NCI-H510A treated with DMSO at 0.1 percent for 48 hours (cell line): ENCODE data around the gene MRPS23.

ENCODE experiments used
- DNase-seq: peaks from one replicate; lab custom pipeline; 2025; lab: John Stamatoyannopoulos, UW

MRPS23 gene

DNA sequence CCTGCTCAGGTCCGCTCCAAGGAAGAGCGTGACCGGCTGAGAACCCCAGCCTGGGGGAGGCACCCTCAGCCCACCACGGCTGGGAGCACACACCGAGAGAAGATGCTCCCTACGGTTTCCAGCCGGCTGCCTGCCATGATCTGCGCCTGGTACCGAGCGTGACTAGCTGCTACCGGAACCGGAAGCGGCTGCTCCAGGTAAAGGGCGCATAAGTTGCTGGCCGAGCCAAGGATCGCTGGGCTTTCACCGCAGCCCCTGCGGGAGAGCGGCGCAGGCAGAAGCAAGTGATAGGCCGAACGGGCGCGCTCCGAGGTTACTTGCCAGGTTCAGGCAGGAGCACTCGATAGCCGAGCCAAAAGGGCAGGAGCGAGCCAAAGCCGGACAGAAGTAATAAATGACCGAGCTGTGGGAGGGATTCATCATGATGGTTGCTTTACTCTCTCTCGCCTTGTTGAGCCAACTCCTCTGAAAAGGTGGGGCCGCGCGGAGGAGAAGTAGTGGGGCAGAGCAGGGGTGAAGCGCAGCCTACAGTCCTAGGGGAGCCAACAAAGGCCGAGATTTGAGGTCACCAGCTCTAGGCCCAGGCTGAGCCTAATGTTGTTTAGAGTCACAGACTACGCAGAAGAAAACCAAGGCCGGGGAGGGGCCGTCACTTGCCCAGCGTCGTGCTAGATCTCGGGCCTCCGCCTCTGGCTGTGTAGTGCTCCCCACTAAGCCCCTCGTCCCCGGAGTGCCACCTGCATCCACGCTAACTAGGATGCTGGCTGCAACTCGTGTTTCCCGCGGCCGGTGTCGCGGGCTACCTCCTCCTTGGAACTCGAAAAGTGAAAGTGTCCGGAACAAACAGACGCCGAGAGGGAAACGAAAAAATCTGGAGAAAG lies at the start of gene MRPS23:
Gene MRPS23 (minus strand): TSS at position 171 of the 881 bp plus-strand sequence. CDS start 34 bp downstream, at position 137.
- DNase-seq: peak; percentile 99

- DNase-seq: no peak
These were observed 49.5 kb upstream of the MRPS23 start for GRCh38 chr17:57899391-57899790.

DNA sequence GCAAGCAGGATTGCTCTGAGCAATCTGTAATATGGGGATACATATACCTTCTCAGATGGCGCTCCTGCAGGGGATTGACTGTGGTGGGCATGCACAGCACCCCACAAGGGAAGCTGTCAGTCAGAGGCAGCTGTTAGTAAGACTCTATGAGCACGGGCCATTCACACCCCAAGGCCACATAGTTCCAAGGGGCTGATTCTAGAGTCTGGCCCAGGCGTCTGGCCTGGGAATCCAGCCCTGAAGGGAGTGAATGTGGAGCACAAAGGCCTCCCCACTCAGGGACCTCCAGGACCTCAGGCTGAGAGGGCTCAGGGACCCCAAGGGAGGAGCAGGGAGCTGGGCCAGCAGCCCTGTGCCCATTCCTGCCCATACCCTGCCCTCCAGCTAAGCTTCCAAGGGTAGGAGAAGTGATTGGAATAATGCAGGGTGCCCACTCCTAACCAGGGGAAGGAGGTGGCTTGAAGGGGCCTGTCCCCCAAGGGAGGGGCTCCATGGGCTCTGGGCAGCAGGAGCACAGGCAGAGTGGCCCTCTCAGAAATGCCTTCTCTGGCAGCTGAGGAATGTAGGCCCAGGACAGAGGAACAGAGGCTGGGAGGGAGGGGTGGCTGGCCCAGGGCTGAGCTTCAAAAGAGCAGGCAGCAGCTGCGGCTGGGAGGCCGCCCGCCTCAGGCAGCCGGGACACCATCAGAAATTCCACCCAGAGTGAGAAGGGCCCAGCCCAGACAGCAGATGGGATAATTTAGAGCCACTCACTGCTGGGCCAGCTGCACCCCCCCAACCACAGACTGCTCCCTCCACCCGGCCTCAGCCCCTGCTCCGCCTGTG lies 48.9 kb upstream of the MRPS23 start:
- DNase-seq: no peak

- no peak for DNase-seq
These were observed 45.7 kb upstream of the MRPS23 start for GRCh38 chr17:57895382-57896060.

DNA sequence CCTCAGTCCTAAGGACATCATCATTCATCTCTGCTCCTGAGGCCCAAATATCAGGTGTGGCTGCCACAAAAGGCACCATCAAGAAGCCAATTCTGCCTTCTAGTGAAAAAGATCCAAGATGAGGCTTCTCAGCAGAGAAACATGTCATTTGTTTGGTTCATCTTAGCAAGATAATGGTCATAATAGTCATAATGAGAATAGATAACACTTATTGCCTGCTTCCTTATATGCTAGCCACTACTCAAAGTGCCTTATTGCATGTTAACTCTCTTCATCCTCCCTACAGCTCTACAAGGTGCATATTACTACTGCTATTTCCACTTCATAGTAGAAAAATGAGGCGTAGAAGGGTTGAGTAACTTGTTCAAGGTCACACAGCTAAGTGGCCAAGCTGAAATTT lies 45.0 kb upstream of the MRPS23 start:
- no peak for DNase-seq

- peak; percentile 95 for DNase-seq
These were observed 43.2 kb upstream of the MRPS23 start for GRCh38 chr17:57892820-57893595.

DNA sequence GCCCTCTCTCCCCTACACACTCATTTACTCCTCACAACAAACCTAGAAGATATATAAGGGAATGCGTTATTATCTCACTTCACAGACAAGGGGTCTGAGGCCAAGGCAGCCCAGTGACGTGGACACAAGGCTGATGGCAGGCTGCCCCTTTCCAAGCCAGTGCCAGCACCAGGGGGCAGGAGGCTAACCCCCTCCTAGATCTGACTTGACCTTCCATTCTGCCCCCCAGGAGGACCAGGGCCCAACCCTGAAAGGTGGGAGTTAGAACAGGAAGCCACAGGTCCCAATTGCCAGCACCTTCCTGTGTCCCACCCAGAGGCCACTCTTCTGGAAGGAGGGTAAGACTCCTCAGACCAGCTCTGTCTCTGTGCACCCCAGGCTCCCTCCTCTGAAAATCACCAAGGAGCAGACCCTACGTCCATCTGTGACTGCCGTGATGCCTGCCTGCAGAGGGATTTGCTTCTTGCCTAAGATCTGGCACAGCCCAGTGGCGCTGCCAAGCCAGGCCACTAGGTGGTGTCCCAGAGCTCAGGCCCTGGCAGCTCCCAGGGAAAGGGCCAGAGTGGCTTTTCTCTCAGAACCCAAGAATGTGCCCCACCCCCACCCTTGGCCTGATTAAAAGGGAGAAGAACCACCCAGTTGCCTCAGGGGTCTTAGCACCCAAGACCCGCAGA lies 42.4 kb upstream of the MRPS23 start:
- DNase-seq: peak; percentile 90

DNA sequence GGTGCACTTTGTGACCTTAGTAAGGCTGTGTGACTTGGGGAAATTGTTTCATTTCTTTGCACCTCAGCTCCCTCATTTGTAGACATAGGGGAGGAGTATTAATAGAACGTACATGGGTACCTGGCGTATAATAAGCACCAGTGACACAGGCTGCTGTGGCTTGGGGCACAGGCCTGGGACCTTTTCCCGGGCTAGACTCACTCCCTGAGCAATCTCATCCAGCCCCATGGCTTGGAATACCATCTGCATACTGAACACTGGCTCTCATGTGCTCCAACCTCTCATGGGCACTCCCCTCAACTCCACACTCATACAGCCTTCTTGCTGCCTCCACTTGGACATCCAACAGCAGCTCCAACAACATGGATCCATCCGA lies 41.0 kb upstream of the MRPS23 start:
- DNase-seq: no peak

GRCh38 chr17:57889892-57890856 lies 40.3 kb upstream of the MRPS23 start:
- DNase-seq: no peak

DNA sequence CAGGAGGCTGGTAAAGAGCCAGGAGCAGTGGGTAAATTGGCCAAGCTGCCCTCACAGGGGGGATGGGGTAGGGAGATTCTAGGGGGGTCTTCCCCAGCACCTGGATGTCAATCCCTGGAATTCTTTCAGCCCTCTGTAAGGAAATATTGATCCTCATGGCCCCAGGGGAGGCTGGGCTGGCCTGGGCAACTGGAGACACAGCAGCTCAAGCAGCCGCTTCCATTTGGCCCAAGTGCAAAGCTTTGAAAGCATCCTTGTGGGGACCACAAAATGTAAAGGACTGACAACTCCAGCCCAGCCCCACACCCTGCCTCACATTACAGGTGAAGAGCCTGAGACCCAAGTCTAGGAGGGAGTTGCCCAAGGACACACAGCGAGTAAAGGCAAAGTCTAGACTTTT lies 39.4 kb upstream of the MRPS23 start:
- no peak for DNase-seq

- no peak for DNase-seq
These were observed 38.7 kb upstream of the MRPS23 start for GRCh38 chr17:57888311-57889216.

GRCh38 chr17:57887161-57887560 lies 37.3 kb upstream of the MRPS23 start:
- DNase-seq: no peak

DNA sequence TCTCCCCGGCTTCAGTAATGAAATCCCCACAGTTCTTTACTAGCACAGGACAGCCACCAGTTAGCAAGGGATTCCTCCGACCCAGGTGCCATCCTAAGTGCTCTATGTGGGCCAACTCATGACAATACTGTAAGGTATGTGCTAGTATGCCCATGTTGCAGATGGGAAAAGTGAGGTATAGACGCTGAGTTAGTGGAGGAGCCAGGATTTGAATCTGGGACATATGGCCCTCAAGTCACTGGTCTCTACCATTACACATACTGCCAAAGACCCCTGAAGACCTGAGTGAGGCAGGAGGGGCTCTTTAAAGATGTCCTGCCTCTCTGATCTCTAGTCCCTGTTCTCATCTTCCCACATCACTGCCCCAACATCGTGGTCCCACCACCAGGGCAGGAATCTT lies 36.2 kb upstream of the MRPS23 start:
- DNase-seq: no peak

DNA sequence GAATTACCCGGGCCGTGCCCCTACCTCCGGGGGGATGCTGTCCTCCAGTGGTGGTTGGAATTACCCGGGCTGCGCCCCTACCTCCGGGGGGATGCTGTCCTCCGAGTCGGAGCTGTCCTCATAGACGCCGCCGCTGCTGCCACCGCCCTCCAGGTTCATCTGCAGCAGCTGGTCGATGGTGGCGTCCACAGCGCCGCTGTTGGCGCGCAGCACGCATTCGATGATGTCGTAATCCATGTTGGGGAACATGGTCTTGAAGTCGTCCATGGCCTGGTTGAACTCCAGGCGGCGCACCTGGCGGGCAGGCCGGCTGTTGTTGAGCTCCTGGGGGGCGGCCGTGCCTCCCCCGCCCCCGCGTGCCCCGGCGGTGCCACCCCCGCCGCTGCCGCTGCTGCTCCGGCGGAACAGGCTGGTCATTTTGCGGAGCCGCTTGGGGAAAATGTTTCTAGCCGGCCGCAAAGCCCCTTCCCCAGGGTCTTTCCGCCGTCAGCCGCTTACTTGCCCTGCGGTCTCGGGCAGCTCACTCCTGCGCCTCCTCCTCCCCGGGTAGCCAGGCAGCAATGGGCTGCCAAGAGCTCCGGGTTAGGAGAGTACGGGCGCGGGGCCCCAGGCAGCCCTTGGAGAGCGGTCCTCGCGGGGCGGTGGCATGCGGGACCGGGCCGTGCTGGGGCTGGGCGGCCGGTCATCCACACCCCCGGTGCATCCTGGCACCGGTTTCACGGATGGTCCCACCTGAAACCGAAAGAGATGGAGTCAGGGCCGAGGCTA lies 35.5 kb upstream of the MRPS23 start:
- DNase-seq: no peak

DNA sequence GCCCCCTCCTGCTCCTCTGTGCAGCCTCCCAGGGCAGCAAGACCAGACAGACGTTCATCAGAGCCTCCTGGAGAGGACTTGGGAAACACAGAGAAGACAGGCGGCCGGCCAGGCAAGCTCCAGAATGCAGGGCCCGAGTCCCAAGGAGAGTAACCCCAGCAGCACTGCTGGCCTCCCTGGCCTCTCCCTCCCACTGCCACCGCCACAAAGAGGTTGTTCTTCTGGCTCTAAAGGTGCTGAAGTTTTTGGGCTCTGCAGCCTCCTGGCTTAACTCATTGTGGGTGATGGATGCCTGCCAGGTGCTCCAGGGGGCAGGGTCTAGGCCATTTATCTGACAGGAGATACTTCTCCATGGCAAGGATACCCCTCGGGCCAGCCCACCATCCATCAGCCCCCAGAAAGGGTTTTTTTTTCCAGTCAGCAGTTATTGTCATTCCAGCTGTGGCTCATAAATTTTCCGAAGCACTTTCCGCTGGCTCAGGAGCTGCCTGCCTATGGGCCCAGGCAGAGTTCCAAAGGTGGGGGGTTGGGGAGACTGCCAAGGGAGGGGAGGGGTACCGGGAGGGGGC lies 32.0 kb upstream of the MRPS23 start:
- no peak for DNase-seq

- no peak for DNase-seq
These were observed 31.3 kb upstream of the MRPS23 start for GRCh38 chr17:57881143-57881542.

- DNase-seq: no peak
These were observed 30.2 kb upstream of the MRPS23 start for GRCh38 chr17:57880086-57880456.
